GM19193 (cell line): Measurements from ENCODE around the gene PHKB.

Source experiments
- POLR2A ChIP-seq: IDR thresholded peaks from 4 replicates; pipeline ENCODE4 v1.6.1; 2011; ENCODE audit not compliant: insufficient read depth, insufficient read length; ENCODE audit errors: extremely low read depth

The PHKB gene

GRCh38 chr16:47553853-47554564 lies 92.9 kb downstream of the PHKB start:
- no peak for TF ChIP-seq POLR2A

GRCh38 chr16:47561286-47561685 lies 100.2 kb downstream of the PHKB start:
- TF ChIP-seq POLR2A: no peak

GRCh38 chr16:47562366-47562765 lies 101.2 kb downstream of the PHKB start:
- no peak for TF ChIP-seq POLR2A

GRCh38 chr16:47565454-47565853 lies 104.3 kb downstream of the PHKB start:
- TF ChIP-seq POLR2A: no peak

- no peak for TF ChIP-seq POLR2A
Observed at GRCh38 chr16:47567321-47567720, 106.2 kb downstream of the PHKB start.

- no peak for TF ChIP-seq POLR2A
Observed at GRCh38 chr16:47568351-47568750, 107.2 kb downstream of the PHKB start.

- no peak for TF ChIP-seq POLR2A
Observed at GRCh38 chr16:47571049-47571448, 109.9 kb downstream of the PHKB start.

- TF ChIP-seq POLR2A: no peak
Observed at GRCh38 chr16:47571711-47572110, 110.6 kb downstream of the PHKB start.

GRCh38 chr16:47574091-47575054 lies 113.2 kb downstream of the PHKB start:
- no peak for TF ChIP-seq POLR2A

GRCh38 chr16:47577029-47577428 lies 115.9 kb downstream of the PHKB start:
- TF ChIP-seq POLR2A: no peak

GRCh38 chr16:47578033-47578432 lies 116.9 kb downstream of the PHKB start:
- TF ChIP-seq POLR2A: no peak

GRCh38 chr16:47578573-47578972 lies 117.4 kb downstream of the PHKB start:
- no peak for TF ChIP-seq POLR2A

GRCh38 chr16:47581114-47581513 lies 120.0 kb downstream of the PHKB start:
- no peak for TF ChIP-seq POLR2A

- no peak for TF ChIP-seq POLR2A
Observed at GRCh38 chr16:47584464-47585225, 123.5 kb downstream of the PHKB start.

- TF ChIP-seq POLR2A: no peak
Observed at GRCh38 chr16:47586121-47586520, 125.0 kb downstream of the PHKB start.
